H9 (cell line): ENCODE measurements around the gene TMCC1. TPM values are rescaled to one million over a fixed set of nuclear protein-coding genes. Genes with fewer than 3 reads are reported as not detected.

Experiments used
- DNase-seq: peaks from one replicate; pipeline ENCODE4 v3.0.0-alpha.2; 2017
- H2AFZ ChIP-seq: one replicate; pipeline ENCODE4 v1.6.1; 2013; ENCODE audit warnings: mild to moderate bottlenecking, low read length, control low read depth, moderate library complexity
- H2AK5ac ChIP-seq: 2 replicates; pipeline ENCODE4 v1.6.1; 2013; ENCODE audit warnings: low read length, control low read depth, mixed read lengths; ENCODE audit not compliant: insufficient read length
- H2BK120ac ChIP-seq: one replicate; pipeline ENCODE4 v1.6.1; 2013; ENCODE audit warnings: low read depth, mild to moderate bottlenecking, low read length, control low read depth, inconsistent platforms; ENCODE audit not compliant: poor library complexity, severe bottlenecking
- H2BK12ac ChIP-seq: 2 replicates; pipeline ENCODE4 v1.6.1; 2013; ENCODE audit warnings: low read length, control low read depth, mixed read lengths, low read depth; ENCODE audit not compliant: insufficient read length
- H2BK15ac ChIP-seq: 2 replicates; pipeline ENCODE4 v1.6.1; 2013; ENCODE audit warnings: low read depth, low read length, control low read depth
- H2BK20ac ChIP-seq: one replicate; pipeline ENCODE4 v1.6.1; 2013; ENCODE audit warnings: low read depth, mild to moderate bottlenecking, low read length, control low read depth, inconsistent platforms; ENCODE audit not compliant: poor library complexity, severe bottlenecking
- H2BK5ac ChIP-seq: 2 replicates; pipeline ENCODE4 v1.6.1; 2013; ENCODE audit warnings: low read length, control low read depth, mixed read lengths; ENCODE audit not compliant: insufficient read length
- H3K14ac ChIP-seq: 2 replicates; pipeline ENCODE4 v1.6.1; 2013; ENCODE audit warnings: low read length, control low read depth; ENCODE audit not compliant: insufficient read depth
- H3K18ac ChIP-seq: 2 replicates; pipeline ENCODE4 v1.6.1; 2013; ENCODE audit warnings: low read depth, mild to moderate bottlenecking, mixed read lengths, low read length, control low read depth; ENCODE audit not compliant: insufficient read length
- H3K23ac ChIP-seq: 2 replicates; pipeline ENCODE4 v1.6.1; 2013; ENCODE audit warnings: low read length, control low read depth, mixed read lengths, low read depth; ENCODE audit not compliant: insufficient read length
- H3K23me2 ChIP-seq: 2 replicates; pipeline ENCODE4 v1.6.1; 2013; ENCODE audit warnings: low read depth, mild to moderate bottlenecking, mixed read lengths, low read length, control low read depth; ENCODE audit not compliant: insufficient read length, poor library complexity, severe bottlenecking
- H3K27ac ChIP-seq: 2 replicates; pipeline ENCODE4 v1.5.1; 2013; ENCODE audit warnings: low read length, control low read depth, mixed read lengths, low read depth; ENCODE audit not compliant: insufficient read length
- H3K27me3 ChIP-seq: 2 replicates; pipeline ENCODE4 v1.6.1; 2013; ENCODE audit warnings: low read length, control low read depth, inconsistent platforms; ENCODE audit not compliant: insufficient read depth
- H3K4ac ChIP-seq: 2 replicates; pipeline ENCODE4 v1.6.1; 2013; ENCODE audit warnings: low read depth, mild to moderate bottlenecking, control low read depth, inconsistent platforms, low read length, moderate library complexity
- H3K4me1 ChIP-seq: 2 replicates; pipeline ENCODE4 v1.6.1; 2013; ENCODE audit warnings: low read length, control low read depth, inconsistent platforms; ENCODE audit not compliant: insufficient read depth
- H3K4me2 ChIP-seq: 2 replicates; pipeline ENCODE4 v1.6.1; 2013; ENCODE audit warnings: low read length, control low read depth, mixed read lengths; ENCODE audit not compliant: insufficient read length, insufficient read depth
- H3K56ac ChIP-seq: 2 replicates; pipeline ENCODE4 v1.6.1; 2013; ENCODE audit warnings: low read depth, mild to moderate bottlenecking, mixed read lengths, low read length, control low read depth; ENCODE audit not compliant: insufficient read length
- H3K79me1 ChIP-seq: 2 replicates; pipeline ENCODE4 v1.6.1; 2013; ENCODE audit warnings: low read depth, mild to moderate bottlenecking, moderate library complexity, low read length, control low read depth, inconsistent platforms; ENCODE audit not compliant: insufficient read depth, poor library complexity, severe bottlenecking
- H3K79me2 ChIP-seq: 2 replicates; pipeline ENCODE4 v1.6.1; 2013; ENCODE audit warnings: low read length, control low read depth, inconsistent platforms; ENCODE audit not compliant: insufficient read depth
- H3K9ac ChIP-seq: 2 replicates; pipeline ENCODE4 v1.6.1; 2013; ENCODE audit warnings: low read length, control low read depth, mixed read lengths; ENCODE audit not compliant: insufficient read length; ENCODE audit errors: extremely low read depth
- H3K9me3 ChIP-seq: one replicate; pipeline ENCODE4 v1.6.1; 2013; ENCODE audit warnings: low read depth, low read length, inconsistent platforms; ENCODE audit not compliant: control insufficient read depth
- H3T11ph ChIP-seq: one replicate; pipeline ENCODE4 v1.6.1; 2013; ENCODE audit warnings: mild to moderate bottlenecking, low read length, control low read depth, inconsistent platforms
- H4K20me1 ChIP-seq: one replicate; pipeline ENCODE4 v1.6.1; 2013; ENCODE audit not compliant: control insufficient read depth, insufficient read length, insufficient read depth
- H4K5ac ChIP-seq: 2 replicates; pipeline ENCODE4 v1.6.1; 2013; ENCODE audit warnings: low read depth, mild to moderate bottlenecking, mixed read lengths, low read length, control low read depth; ENCODE audit not compliant: insufficient read length
- H4K8ac ChIP-seq: replicated peaks from 2 replicates; pipeline ENCODE4 v1.6.1; 2013; ENCODE audit warnings: low read length, control low read depth, mixed read lengths, low read depth; ENCODE audit not compliant: insufficient read length
- H4K91ac ChIP-seq: 2 replicates; pipeline ENCODE4 v1.6.1; 2013; ENCODE audit warnings: low read depth, mild to moderate bottlenecking, moderate library complexity, mixed read lengths, low read length, control low read depth; ENCODE audit not compliant: insufficient read length
- H3K27ac Mint-ChIP-seq, 3 experiments: 2 replicates in 2 of 3; 3 replicates in 1 of 3; pipeline ENCODE4 v1.8.0; 2020 to 2021; ENCODE audit warnings: mixed read lengths in 3 of 3, mild to moderate bottlenecking in 1 of 3, moderate library complexity in 1 of 3
- H3K27me3 Mint-ChIP-seq: 2 replicates; pipeline ENCODE4 v1.8.0; 2021; ENCODE audit warnings: low read depth, mild to moderate bottlenecking, moderate library complexity, mixed read lengths
- H3K36me3 Mint-ChIP-seq, 3 experiments: 2 replicates in 2 of 3; 3 replicates in 1 of 3; pipeline ENCODE4 v1.8.0; 2020 to 2021; ENCODE audit warnings: low read depth in 3 of 3, mixed read lengths in 3 of 3; ENCODE audit not compliant: insufficient read depth in 1 of 3
- H3K4me1 Mint-ChIP-seq, 2 experiments: 2 replicates each; pipeline ENCODE4 v1.8.0; 2020; ENCODE audit warnings: mixed read lengths in 2 of 2
- H3K4me3 Mint-ChIP-seq, 2 experiments: 2 replicates in 1 of 2; 3 replicates in 1 of 2; pipeline ENCODE4 v1.8.0; 2020 to 2021; ENCODE audit warnings: mild to moderate bottlenecking in 2 of 2, mixed read lengths in 2 of 2, moderate library complexity in 1 of 2
- H3K9me3 Mint-ChIP-seq, 2 experiments: 2 replicates in 1 of 2; 3 replicates in 1 of 2; pipeline ENCODE4 v1.8.0; 2020; ENCODE audit warnings: mild to moderate bottlenecking in 2 of 2, mixed read lengths in 2 of 2, moderate library complexity in 1 of 2
- WGBS: extraction: QIAGEN DNeasy Blood & Tissue Kit; methylation state at CpG from one replicate; pipeline ENCODE4 v1.1.7; 2013; ENCODE audit warnings: missing lambda C conversion rate, low lambda C conversion rate, mixed read lengths; ENCODE audit not compliant: insufficient read length; ENCODE audit errors: extremely low coverage; 5-methylcytosine and 5-hydroxymethylcytosine counted together
- total RNA-seq: library from RNA; stranded (reverse); gene quantifications from 2 replicates; pipeline ENCODE4 v1.2.1, GENCODE V29; 2021
- TF ChIP-seq, protein P1 (sequence below): fragments of 200-600 bp; sonication (generic); conservative IDR thresholded peaks from 3 replicates; pipeline ENCODE4 v1.8.0; 2021; ENCODE audit warnings: antibody characterized with exemption, mild to moderate bottlenecking

Gene TMCC1
- total RNA-seq, 1 experiment from 2014 or later, result 24.4 TPM

DNA sequence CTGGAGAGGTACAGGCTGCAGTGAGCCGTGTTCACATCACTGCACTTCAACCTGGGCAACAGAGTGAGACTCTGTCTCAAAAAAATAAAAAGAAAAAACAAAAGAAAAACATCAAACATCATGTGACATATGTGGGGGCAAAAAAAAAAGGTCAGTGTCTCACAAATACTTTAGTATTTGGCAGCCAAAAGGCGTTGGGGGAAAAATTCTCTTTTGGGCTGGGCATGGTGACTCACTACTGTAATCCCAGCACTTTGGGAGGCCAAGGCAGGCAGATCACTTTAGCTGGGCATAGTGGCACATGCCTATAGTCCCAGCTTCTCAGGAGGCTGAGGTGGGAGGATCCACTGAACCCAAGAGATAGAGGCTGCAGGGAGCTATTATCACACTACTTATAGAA, 47.6 kb downstream of the TMCC1 start:
- H3K27ac Mint-ChIP-seq, result no peak overlapping the region
- WGBS, result no CpG with 5 or more reads among the region's 2 CpGs

More for the DNA sequence above, 47.6 kb downstream of the TMCC1 start:
- Histone ChIP-seq H3K23ac (no peak overlapping the region), H3K4me1 (no peaks in the 10 kb centered on the region), H2AFZ (no peak overlapping the region), H2BK12ac (no peak overlapping the region), H3K79me1 (no peaks in the 10 kb centered on the region), H3K14ac (no peak overlapping the region), H3K27me3 (no peaks in the 10 kb centered on the region), H2BK15ac (no peak overlapping the region), H2AK5ac (no peak overlapping the region), H3K23me2 (no peaks in the 10 kb centered on the region), H3K56ac (no peak overlapping the region), H3K4ac (no peak overlapping the region), H4K91ac (no peak overlapping the region), H3K79me2 (peaks cover under 1% of the 10 kb centered on the region; the same call in 1 of the 2 replicates), H4K5ac (no peak overlapping the region), H3T11ph (no peak overlapping the region), H3K9ac (no peak overlapping the region), H2BK20ac (no peak overlapping the region), H4K20me1 (no peaks in the 10 kb centered on the region), H3K18ac (no peak overlapping the region), H2BK120ac (no peak overlapping the region), H4K8ac (no peak overlapping the region), H2BK5ac (no peak overlapping the region), H3K9me3 (peaks cover 2% of the 10 kb centered on the region), H3K27ac (no peak overlapping the region), H3K4me2 (no peak overlapping the region)
- H3K27me3 Mint-ChIP-seq, result no peaks in the 10 kb centered on the region
- H3K4me1 Mint-ChIP-seq, result peaks cover under 1 to 12% of the 10 kb centered on the region in 2 experiments; a peak in 2 of 4 replicates
- no peak overlapping the region for H3K4me3 Mint-ChIP-seq
- peaks cover 14% of the 10 kb centered on the region in 2 experiments for H3K9me3 Mint-ChIP-seq
- TF ChIP-seq, protein P1, sequence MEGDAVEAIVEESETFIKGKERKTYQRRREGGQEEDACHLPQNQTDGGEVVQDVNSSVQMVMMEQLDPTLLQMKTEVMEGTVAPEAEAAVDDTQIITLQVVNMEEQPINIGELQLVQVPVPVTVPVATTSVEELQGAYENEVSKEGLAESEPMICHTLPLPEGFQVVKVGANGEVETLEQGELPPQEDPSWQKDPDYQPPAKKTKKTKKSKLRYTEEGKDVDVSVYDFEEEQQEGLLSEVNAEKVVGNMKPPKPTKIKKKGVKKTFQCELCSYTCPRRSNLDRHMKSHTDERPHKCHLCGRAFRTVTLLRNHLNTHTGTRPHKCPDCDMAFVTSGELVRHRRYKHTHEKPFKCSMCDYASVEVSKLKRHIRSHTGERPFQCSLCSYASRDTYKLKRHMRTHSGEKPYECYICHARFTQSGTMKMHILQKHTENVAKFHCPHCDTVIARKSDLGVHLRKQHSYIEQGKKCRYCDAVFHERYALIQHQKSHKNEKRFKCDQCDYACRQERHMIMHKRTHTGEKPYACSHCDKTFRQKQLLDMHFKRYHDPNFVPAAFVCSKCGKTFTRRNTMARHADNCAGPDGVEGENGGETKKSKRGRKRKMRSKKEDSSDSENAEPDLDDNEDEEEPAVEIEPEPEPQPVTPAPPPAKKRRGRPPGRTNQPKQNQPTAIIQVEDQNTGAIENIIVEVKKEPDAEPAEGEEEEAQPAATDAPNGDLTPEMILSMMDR, result no peak
- H3K36me3 Mint-ChIP-seq, result peaks cover 16 to 39% (median 27%) of the 10 kb centered on the region in 3 experiments
- DNase-seq, result no peak
